SK-N-SH (cell line): ENCODE measurements around the gene PTPMT1. TPM values are rescaled to one million over a fixed set of nuclear protein-coding genes. Genes with fewer than 3 reads are reported as not detected.

Experiments used
- CTCF ChIA-PET: fragments of 300-600, 350-600 bp; formaldehyde crosslinking; extraction: SDS; loops from one replicate; lab custom pipeline; 2021; lab: Yijun Ruan, JAX
- POLR2A ChIA-PET: fragments of 350-600 bp; sonication (Branson Sonifier 250); formaldehyde crosslinking; extraction: SDS; loops from one replicate; lab custom pipeline; 2020; ENCODE audit warnings: antibody characterized with exemption, inconsistent platforms; lab: Yijun Ruan, JAX
- DNase-seq: peaks from one replicate; pipeline ENCODE4 v3.0.0; 2012
- H2AFZ ChIP-seq: fragments of 200-600 bp; sonication (generic); 2 replicates; pipeline ENCODE4 v1.8.1; 2016; ENCODE audit warnings: antibody characterized with exemption, mild to moderate bottlenecking, low read depth
- H3F3A ChIP-seq: fragments of 200-600 bp; sonication (generic); replicated peaks from 2 replicates; pipeline ENCODE3; 2016; ENCODE audit warnings: antibody characterized with exemption, mild to moderate bottlenecking; ENCODE audit not compliant: insufficient read depth
- H3K27ac ChIP-seq, 2 experiments: fragments of 200-500 bp in 1 of 2; fragments of 200-600 bp in 1 of 2; sonication (Bioruptor generic) in 1 of 2; sonication (generic), shearing (Covaris generic) in 1 of 2; 2 replicates each; pipeline versions ENCODE4 v1.5.1 to v1.6.1; 2014 to 2016; ENCODE audit warnings: low read depth in 2 of 2, inconsistent platforms in 1 of 2, low read length in 1 of 2, mild to moderate bottlenecking in 1 of 2, mixed read lengths in 1 of 2
- H3K27me3 ChIP-seq: fragments of 200-600 bp; sonication (generic), shearing (Covaris generic); 2 replicates; pipeline ENCODE4 v1.6.1; 2016; ENCODE audit warnings: mixed run types; ENCODE audit not compliant: insufficient read depth
- H3K36me3 ChIP-seq, 2 experiments: fragments of 200-500 bp in 1 of 2; fragments of 200-600 bp in 1 of 2; sonication (Bioruptor generic) in 1 of 2; sonication (generic) in 1 of 2; replicated peaks in 1 of 2; 2 replicates each; pipeline versions ENCODE3 to v1.5.1; 2014 to 2016; ENCODE audit warnings: low read length in 1 of 2, mild to moderate bottlenecking in 1 of 2; ENCODE audit not compliant: insufficient read depth in 2 of 2, control insufficient read depth in 1 of 2
- H3K4me1 ChIP-seq, 2 experiments: fragments of 200-500 bp in 1 of 2; fragments of 200-600 bp in 1 of 2; sonication (Bioruptor generic) in 1 of 2; sonication (generic), shearing (Covaris generic) in 1 of 2; 2 replicates each; pipeline versions ENCODE4 v1.5.1 to v1.6.1; 2014 to 2016; ENCODE audit warnings: low read depth in 1 of 2, low read length in 1 of 2, mixed run types in 1 of 2; ENCODE audit not compliant: insufficient read depth in 2 of 2, control insufficient read depth in 1 of 2
- H3K4me2 ChIP-seq: fragments of 200-600 bp; sonication (generic), shearing (Covaris generic); 2 replicates; pipeline ENCODE4 v1.6.1; 2017; ENCODE audit warnings: mixed run types
- H3K4me3 ChIP-seq, 2 experiments: fragments of 200-500 bp in 1 of 2; fragments of 200-600 bp in 1 of 2; sonication (Bioruptor generic) in 1 of 2; sonication (generic), shearing (Covaris generic) in 1 of 2; 2 replicates each; pipeline versions ENCODE4 v1.5.1 to v1.8.1; 2014 to 2016; ENCODE audit warnings: low read depth in 2 of 2, inconsistent platforms in 1 of 2, low read length in 1 of 2, mild to moderate bottlenecking in 1 of 2, mixed read lengths in 1 of 2, moderate library complexity in 1 of 2
- H3K79me2 ChIP-seq: fragments of 200-600 bp; sonication (generic); 2 replicates; pipeline ENCODE4 v1.8.1; 2017; ENCODE audit warnings: mild to moderate bottlenecking; ENCODE audit not compliant: insufficient read depth
- H3K9ac ChIP-seq: fragments of 200-600 bp; sonication (generic); 2 replicates; pipeline ENCODE4 v1.6.1; 2017; ENCODE audit warnings: mixed run types
- H3K9me2 ChIP-seq: fragments of 200-600 bp; sonication (generic); 2 replicates; pipeline ENCODE4 v1.6.1; 2017; ENCODE audit warnings: mixed run types
- H3K9me3 ChIP-seq: fragments of 200-600 bp; sonication (generic); 2 replicates; pipeline ENCODE4 v1.6.1; 2017; ENCODE audit warnings: mixed run types, mild to moderate bottlenecking, moderate library complexity
- H4K20me1 ChIP-seq: fragments of 200-600 bp; sonication (generic); 2 replicates; pipeline ENCODE4 v1.6.1; 2017; ENCODE audit warnings: mild to moderate bottlenecking, mixed run types; ENCODE audit not compliant: insufficient read depth
- MEF2A ChIP-seq: IDR thresholded peaks from 2 replicates; pipeline ENCODE4 v1.4.0; 2012; ENCODE audit warnings: low read depth, borderline replicate concordance
- MXI1 ChIP-seq: IDR thresholded peaks from 2 replicates; pipeline ENCODE4 v1.6.1; 2012; ENCODE audit warnings: mild to moderate bottlenecking, low read depth, low read length, improper control_type of control experiment
- NRF1 ChIP-seq: IDR thresholded peaks from 2 replicates; pipeline ENCODE4 v1.6.1; 2012; ENCODE audit warnings: low read depth, mild to moderate bottlenecking, low read length
- RCOR1 ChIP-seq: fragments of 150-350 bp; IDR thresholded peaks from 2 replicates; pipeline ENCODE4 v1.6.1; 2017; ENCODE audit warnings: antibody characterized with exemption, low read length
- RFX5 ChIP-seq: IDR thresholded peaks from 2 replicates; pipeline ENCODE4 v1.6.1; 2012; ENCODE audit warnings: mild to moderate bottlenecking, improper control_type of control experiment, low read length
- RXRA ChIP-seq: IDR thresholded peaks from 2 replicates; pipeline ENCODE4 v1.4.0; 2012; ENCODE audit warnings: low read depth, mild to moderate bottlenecking, borderline replicate concordance
- SIN3A ChIP-seq: IDR thresholded peaks from 2 replicates; pipeline ENCODE4 v1.6.1; 2012; ENCODE audit warnings: low read depth, mild to moderate bottlenecking, low read length, moderate library complexity, borderline replicate concordance
- TAF1 ChIP-seq: IDR thresholded peaks from 2 replicates; pipeline ENCODE4 v1.6.1; 2012; ENCODE audit warnings: low read depth, mild to moderate bottlenecking, low read length, moderate library complexity, borderline replicate concordance
- WGBS: methylation state at CpG from one replicate; pipeline ENCODE4 v1.1.6; 2017; ENCODE audit warnings: low lambda C conversion rate; 5-methylcytosine and 5-hydroxymethylcytosine counted together
- polyA plus RNA-seq, 3 experiments: library from polyadenylated mRNA; depleted of rRNA; stranded (reverse); fragments of >200 nt; gene quantifications; 2 replicates each; pipeline ENCODE4 v1.2.3, GENCODE V29; 2012
- TF ChIP-seq, protein P1 (sequence below): IDR thresholded peaks from 2 replicates; pipeline ENCODE4 v1.4.0; 2012; ENCODE audit warnings: low read depth
- TF ChIP-seq, protein P2 (sequence below): IDR thresholded peaks from 2 replicates; pipeline ENCODE4 v1.6.1; 2012; ENCODE audit warnings: mild to moderate bottlenecking, low read depth, low read length, moderate library complexity
- TF ChIP-seq, protein P3 (sequence below): IDR thresholded peaks from 2 replicates; pipeline ENCODE4; 2012
- TF ChIP-seq, protein P4 (sequence below): IDR thresholded peaks from 2 replicates; pipeline ENCODE4 v1.4.0; 2012; ENCODE audit warnings: low read depth, borderline replicate concordance
- TF ChIP-seq, protein P5 (sequence below): fragments of 150-350 bp; IDR thresholded peaks from 2 replicates; pipeline ENCODE4 v1.6.1; 2016; ENCODE audit warnings: mild to moderate bottlenecking, low read depth, low read length

PTPMT1 gene
- polyA plus RNA-seq, 1 of the 3 experiments (the other 2 are of a cell fraction) = 64.4 TPM

DNA sequence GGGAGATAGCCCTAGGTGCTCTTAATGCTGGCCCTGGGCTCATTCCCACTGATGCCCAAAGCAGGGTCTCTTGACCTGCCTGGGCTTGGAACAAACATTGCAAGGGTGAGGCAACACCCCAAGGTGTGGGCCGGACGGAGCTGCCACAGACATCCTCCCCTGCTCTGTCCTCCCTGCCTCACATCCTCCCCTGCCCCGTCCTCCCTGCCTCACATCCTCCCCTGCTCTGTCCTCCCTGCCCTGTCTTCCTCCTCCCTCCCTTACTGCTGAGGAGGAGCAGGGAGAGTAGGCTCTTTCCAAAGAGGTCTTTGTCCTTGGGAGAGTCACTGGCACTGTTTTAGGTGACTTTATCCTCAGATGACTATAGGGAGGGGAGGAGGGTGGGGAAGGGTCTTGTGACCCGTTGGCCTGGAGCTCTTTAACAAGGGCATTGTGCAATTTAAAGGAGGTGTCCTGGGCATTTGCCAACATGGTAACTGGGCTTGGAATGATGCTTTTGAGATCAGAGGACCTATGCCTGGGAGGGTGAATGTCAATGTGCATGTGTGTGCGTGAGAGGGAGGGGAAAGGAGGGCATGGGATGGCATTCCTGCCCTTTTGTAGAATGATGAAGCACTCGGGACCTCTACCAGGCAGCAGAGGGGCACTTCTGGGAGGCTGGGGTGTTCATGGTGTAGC lies 21.8 kb downstream of the PTPMT1 start:
- ChIA-PET POLR2A (no interaction called here), CTCF (interaction anchor here (1.1 kb wide), 1 partner anchor 30 kb away, joined by 3 read pairs; no protein-coding TSS in a partner anchor)
- Histone ChIP-seq H3K9me3 (no peaks in the 10 kb centered on the region), H3K27ac (no peak overlapping the region), H3K9me2 (no peaks in the 10 kb centered on the region), H3K4me3 (no peak overlapping the region), H2AFZ (no peak overlapping the region), H3K79me2 (no peaks in the 10 kb centered on the region), H3K9ac (no peak overlapping the region), H3K4me2 (no peak overlapping the region), H3K27me3 (no peaks in the 10 kb centered on the region), H3K36me3 (peaks cover 19 to 20% of the 10 kb centered on the region in 2 experiments), H4K20me1 (no peaks in the 10 kb centered on the region), H3F3A (no peaks in the 10 kb centered on the region), H3K4me1 (no peaks in the 10 kb centered on the region)
- WGBS = 52% methylated on average over 4 of the region's 6 CpGs
- TF ChIP-seq, protein P1, sequence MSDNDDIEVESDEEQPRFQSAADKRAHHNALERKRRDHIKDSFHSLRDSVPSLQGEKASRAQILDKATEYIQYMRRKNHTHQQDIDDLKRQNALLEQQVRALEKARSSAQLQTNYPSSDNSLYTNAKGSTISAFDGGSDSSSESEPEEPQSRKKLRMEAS = no peak
- no peak for TF ChIP-seq RXRA
- no peak for TF ChIP-seq TAF1
- no peak for TF ChIP-seq SIN3A
- TF ChIP-seq, protein P2, sequence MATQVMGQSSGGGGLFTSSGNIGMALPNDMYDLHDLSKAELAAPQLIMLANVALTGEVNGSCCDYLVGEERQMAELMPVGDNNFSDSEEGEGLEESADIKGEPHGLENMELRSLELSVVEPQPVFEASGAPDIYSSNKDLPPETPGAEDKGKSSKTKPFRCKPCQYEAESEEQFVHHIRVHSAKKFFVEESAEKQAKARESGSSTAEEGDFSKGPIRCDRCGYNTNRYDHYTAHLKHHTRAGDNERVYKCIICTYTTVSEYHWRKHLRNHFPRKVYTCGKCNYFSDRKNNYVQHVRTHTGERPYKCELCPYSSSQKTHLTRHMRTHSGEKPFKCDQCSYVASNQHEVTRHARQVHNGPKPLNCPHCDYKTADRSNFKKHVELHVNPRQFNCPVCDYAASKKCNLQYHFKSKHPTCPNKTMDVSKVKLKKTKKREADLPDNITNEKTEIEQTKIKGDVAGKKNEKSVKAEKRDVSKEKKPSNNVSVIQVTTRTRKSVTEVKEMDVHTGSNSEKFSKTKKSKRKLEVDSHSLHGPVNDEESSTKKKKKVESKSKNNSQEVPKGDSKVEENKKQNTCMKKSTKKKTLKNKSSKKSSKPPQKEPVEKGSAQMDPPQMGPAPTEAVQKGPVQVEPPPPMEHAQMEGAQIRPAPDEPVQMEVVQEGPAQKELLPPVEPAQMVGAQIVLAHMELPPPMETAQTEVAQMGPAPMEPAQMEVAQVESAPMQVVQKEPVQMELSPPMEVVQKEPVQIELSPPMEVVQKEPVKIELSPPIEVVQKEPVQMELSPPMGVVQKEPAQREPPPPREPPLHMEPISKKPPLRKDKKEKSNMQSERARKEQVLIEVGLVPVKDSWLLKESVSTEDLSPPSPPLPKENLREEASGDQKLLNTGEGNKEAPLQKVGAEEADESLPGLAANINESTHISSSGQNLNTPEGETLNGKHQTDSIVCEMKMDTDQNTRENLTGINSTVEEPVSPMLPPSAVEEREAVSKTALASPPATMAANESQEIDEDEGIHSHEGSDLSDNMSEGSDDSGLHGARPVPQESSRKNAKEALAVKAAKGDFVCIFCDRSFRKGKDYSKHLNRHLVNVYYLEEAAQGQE = no peak
- no peak for TF ChIP-seq RFX5
- no peak for DNase-seq

DNA sequence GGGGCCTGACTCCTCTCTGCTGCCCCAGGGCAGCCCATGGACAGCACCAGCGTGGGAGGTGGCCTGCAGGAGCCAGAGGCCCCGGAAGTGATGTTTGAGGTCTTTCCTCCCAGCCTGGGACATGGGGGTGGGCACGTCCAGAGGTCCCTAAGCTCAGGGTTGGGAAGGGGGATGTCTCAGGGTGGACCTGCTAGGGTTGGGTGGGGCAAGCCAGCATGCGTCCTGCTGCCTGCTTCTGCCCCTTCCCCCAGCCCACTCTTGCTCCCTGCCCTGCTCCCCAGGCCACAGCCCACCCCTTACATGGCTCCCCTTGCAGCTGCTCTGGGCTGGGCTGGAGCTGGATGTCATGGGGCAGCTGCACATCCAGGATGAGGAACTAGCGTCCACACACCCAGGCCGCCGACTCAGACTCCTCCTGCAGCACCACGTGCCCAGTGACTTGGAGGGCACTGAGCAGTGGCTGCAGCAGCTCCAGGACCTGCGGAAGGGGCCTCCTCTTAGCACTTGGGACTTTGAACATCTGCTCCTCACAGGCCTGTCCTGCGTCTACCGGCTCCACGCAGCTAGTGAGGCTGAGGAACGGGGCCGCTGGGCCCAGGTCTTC lies 22.4 kb downstream of the PTPMT1 start:
- Histone ChIP-seq H3K9ac (no peak overlapping the region), H3K4me2 (no peak overlapping the region), H4K20me1 (no peaks in the 10 kb centered on the region), H3F3A (no peaks in the 10 kb centered on the region), H3K9me3 (no peaks in the 10 kb centered on the region), H3K27ac (no peak overlapping the region), H3K9me2 (no peaks in the 10 kb centered on the region), H3K4me3 (no peak overlapping the region), H3K4me1 (no peaks in the 10 kb centered on the region), H3K27me3 (peaks cover under 1% of the 10 kb centered on the region; the same call in 1 of the 2 replicates), H3K36me3 (peaks cover 14% of the 10 kb centered on the region in 2 experiments), H2AFZ (no peak overlapping the region), H3K79me2 (no peaks in the 10 kb centered on the region)
- TF ChIP-seq MXI1 (no peak), MEF2A (no peak), RCOR1 (no peak), NRF1 (no peak)
- TF ChIP-seq, protein P3, sequence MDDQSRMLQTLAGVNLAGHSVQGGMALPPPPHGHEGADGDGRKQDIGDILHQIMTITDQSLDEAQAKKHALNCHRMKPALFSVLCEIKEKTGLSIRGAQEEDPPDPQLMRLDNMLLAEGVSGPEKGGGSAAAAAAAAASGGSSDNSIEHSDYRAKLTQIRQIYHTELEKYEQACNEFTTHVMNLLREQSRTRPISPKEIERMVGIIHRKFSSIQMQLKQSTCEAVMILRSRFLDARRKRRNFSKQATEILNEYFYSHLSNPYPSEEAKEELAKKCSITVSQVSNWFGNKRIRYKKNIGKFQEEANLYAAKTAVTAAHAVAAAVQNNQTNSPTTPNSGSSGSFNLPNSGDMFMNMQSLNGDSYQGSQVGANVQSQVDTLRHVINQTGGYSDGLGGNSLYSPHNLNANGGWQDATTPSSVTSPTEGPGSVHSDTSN = no peak
- TF ChIP-seq, protein P4, sequence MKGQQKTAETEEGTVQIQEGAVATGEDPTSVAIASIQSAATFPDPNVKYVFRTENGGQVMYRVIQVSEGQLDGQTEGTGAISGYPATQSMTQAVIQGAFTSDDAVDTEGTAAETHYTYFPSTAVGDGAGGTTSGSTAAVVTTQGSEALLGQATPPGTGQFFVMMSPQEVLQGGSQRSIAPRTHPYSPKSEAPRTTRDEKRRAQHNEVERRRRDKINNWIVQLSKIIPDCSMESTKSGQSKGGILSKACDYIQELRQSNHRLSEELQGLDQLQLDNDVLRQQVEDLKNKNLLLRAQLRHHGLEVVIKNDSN = no peak
- TF ChIP-seq, protein P2 = no peak
- TF ChIP-seq, protein P5, sequence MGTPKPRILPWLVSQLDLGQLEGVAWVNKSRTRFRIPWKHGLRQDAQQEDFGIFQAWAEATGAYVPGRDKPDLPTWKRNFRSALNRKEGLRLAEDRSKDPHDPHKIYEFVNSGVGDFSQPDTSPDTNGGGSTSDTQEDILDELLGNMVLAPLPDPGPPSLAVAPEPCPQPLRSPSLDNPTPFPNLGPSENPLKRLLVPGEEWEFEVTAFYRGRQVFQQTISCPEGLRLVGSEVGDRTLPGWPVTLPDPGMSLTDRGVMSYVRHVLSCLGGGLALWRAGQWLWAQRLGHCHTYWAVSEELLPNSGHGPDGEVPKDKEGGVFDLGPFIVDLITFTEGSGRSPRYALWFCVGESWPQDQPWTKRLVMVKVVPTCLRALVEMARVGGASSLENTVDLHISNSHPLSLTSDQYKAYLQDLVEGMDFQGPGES = no peak
- WGBS = 90% methylated on average over 7 of the region's 14 CpGs
- ChIA-PET CTCF (interaction anchor here (1.1 kb wide), 1 partner anchor 29 kb away, joined by 3 read pairs; no protein-coding TSS in a partner anchor), POLR2A (no interaction called here)
- DNase-seq = no peak
